Fibroblast of mammary gland (primary cell): ENCODE results near the gene SGPL1.

Experiments used
- DNase-seq: peaks from one replicate; pipeline ENCODE4 v3.0.0-alpha.2; 2010; ENCODE audit warnings: low read depth
- H3K4me3 ChIP-seq: 2 replicates; pipeline ENCODE4 v1.5.1; 2011; ENCODE audit warnings: low read depth, mild to moderate bottlenecking, low read length, moderate library complexity; ENCODE audit not compliant: control insufficient read depth
- CTCF ChIP-seq: conservative IDR thresholded peaks from 2 replicates; pipeline ENCODE4 v1.5.1; 2011; ENCODE audit warnings: low read depth, low read length, inconsistent platforms; ENCODE audit not compliant: control insufficient read depth, insufficient read depth

SGPL1 gene

GRCh38 chr10:70837660-70838059, 21.9 kb downstream of the SGPL1 start:
- no peak for TF ChIP-seq CTCF
- DNase-seq = no peak
- no peak overlapping the region for H3K4me3 ChIP-seq

- no peak for TF ChIP-seq CTCF
- DNase-seq = no peak
- H3K4me3 ChIP-seq = no peak overlapping the region
These were observed 22.6 kb downstream of the SGPL1 start for GRCh38 chr10:70838270-70838805.

DNA sequence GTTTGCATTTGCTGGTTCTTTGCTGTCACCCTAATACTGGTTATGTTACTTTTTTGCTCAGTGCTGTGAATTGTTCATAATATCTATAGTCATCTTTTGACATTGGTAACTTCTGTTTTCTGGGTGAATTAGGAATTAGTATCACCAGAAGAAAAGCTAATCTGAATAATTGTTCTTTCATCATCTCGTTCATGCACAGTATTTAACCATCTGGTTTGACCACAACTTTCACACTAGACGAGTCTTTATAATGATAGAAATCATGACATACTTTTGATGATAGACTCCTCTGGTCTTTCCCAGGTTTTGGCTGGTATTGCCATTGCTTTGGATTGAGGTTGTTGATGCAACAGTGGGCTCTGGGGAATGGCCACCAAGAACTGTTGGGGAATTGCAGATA, 25.1 kb downstream of the SGPL1 start:
- no peak overlapping the region for H3K4me3 ChIP-seq
- TF ChIP-seq CTCF = no peak
- DNase-seq = no peak

GRCh38 chr10:70843333-70843732, 27.6 kb downstream of the SGPL1 start:
- no peak for TF ChIP-seq CTCF
- H3K4me3 ChIP-seq = no peak overlapping the region
- DNase-seq = no peak

- no peak overlapping the region for H3K4me3 ChIP-seq
- no peak for TF ChIP-seq CTCF
- no peak for DNase-seq
These were observed 28.2 kb downstream of the SGPL1 start for GRCh38 chr10:70843776-70844489.

- H3K4me3 ChIP-seq = no peak overlapping the region
- no peak for DNase-seq
- TF ChIP-seq CTCF = no peak
These were observed 29.5 kb downstream of the SGPL1 start for GRCh38 chr10:70845256-70845655.

- no peak overlapping the region for H3K4me3 ChIP-seq
- no peak for DNase-seq
- no peak for TF ChIP-seq CTCF
These were observed 30.1 kb downstream of the SGPL1 start for GRCh38 chr10:70845816-70846215.
